ENCODE data around the gene TCF7L1.
A peak's percentile ranks its signal among the peaks of the same experiment; 100 is the strongest.

Gene TCF7L1

DNA sequence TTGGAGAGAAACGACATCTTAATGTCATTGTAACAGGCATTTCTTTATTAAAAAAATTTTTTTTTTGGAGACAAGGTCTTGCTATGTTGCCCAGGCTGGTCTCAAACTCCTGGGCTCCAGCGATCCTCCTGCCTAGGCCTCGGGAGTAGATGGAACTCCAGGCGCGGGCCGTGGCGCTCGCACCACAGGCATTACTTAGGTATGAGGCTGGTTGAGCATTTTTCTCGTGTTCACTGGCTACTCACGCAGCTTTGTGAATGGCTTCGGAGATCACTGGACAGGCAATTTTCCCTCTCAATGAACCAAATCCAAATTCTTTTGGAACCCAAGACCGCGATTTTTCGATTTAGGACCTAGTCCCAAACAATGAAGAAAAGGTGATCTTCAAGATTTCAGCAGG lies 795 bp upstream of the TCF7L1 start:
- no peak for TF ChIP-seq CSRNP3 (CRISPR knock-in tag; IDR thresholded peaks at IDR 0.05)
- peak; percentile 26 for ATAC-seq

DNA sequence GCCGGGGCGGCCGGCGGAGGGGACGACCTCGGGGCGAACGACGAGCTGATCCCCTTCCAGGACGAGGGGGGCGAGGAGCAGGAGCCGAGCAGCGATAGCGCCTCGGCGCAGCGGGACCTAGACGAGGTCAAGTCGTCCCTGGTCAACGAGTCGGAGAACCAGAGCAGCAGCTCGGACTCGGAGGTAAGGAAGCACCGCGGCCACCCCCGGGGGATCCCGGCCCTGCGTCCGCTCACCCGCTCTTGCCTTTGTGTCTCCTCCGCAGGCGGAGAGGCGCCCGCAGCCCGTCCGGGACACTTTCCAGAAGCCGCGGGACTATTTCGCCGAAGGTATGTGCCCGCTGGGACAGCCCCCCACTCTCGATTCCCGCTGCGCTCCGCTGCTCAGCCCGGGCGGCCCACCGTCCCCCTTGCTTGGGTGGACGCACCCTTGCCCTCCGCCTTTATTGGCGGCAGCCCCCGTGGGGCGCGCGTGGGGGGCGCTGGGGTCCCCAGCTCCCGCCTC lies 611 bp downstream of the TCF7L1 start:
- ATAC-seq: peak; percentile 26
- no peak for TF ChIP-seq ZNF8 (CRISPR knock-in tag; IDR thresholded peaks at IDR 0.05)
- TF ChIP-seq, protein P1, sequence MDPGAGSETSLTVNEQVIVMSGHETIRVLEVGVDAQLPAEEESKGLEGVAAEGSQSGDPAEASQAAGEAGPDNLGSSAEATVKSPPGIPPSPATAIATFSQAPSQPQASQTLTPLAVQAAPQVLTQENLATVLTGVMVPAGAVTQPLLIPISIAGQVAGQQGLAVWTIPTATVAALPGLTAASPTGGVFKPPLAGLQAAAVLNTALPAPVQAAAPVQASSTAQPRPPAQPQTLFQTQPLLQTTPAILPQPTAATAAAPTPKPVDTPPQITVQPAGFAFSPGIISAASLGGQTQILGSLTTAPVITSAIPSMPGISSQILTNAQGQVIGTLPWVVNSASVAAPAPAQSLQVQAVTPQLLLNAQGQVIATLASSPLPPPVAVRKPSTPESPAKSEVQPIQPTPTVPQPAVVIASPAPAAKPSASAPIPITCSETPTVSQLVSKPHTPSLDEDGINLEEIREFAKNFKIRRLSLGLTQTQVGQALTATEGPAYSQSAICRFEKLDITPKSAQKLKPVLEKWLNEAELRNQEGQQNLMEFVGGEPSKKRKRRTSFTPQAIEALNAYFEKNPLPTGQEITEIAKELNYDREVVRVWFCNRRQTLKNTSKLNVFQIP (CRISPR knock-in tag; IDR thresholded peaks at IDR 0.05; ENCODE audit: borderline replicate concordance, low read depth): no peak
- TF ChIP-seq ISL1 (CRISPR knock-in tag; IDR thresholded peaks at IDR 0.05): no peak
- TF ChIP-seq TOX (CRISPR knock-in tag; IDR thresholded peaks at IDR 0.05; ENCODE audit: borderline replicate concordance): no peak
- TF ChIP-seq ZC3H10 (CRISPR knock-in tag; IDR thresholded peaks at IDR 0.05): no peak
- TF ChIP-seq BACH2 (CRISPR knock-in tag; IDR thresholded peaks at IDR 0.05; ENCODE audit: borderline replicate concordance): no peak
- no peak for TF ChIP-seq ARNTL (CRISPR knock-in tag; IDR thresholded peaks at IDR 0.05; ENCODE audit: borderline replicate concordance, low read depth)
- TF ChIP-seq GLIS3 (CRISPR knock-in tag; IDR thresholded peaks at IDR 0.05): no peak
- TF ChIP-seq ZFP3 (CRISPR knock-in tag; IDR thresholded peaks at IDR 0.05): no peak
- no peak for TF ChIP-seq SNAI2 (CRISPR knock-in tag; IDR thresholded peaks at IDR 0.05)
- no peak for TF ChIP-seq TCF4 (CRISPR knock-in tag; IDR thresholded peaks at IDR 0.05; ENCODE audit: borderline replicate concordance)
- TF ChIP-seq CREB5 (CRISPR knock-in tag; IDR thresholded peaks at IDR 0.05; ENCODE audit: low read depth): no peak
- no peak for TF ChIP-seq RARB (CRISPR knock-in tag; IDR thresholded peaks at IDR 0.05)
- TF ChIP-seq TSHZ2 (CRISPR knock-in tag; IDR thresholded peaks at IDR 0.05): no peak
- TF ChIP-seq PPARA (CRISPR knock-in tag; IDR thresholded peaks at IDR 0.05; ENCODE audit: borderline replicate concordance): no peak

GRCh38 chr2:85134255-85134895 lies 1.2 kb downstream of the TCF7L1 start:
- ATAC-seq: no peak
- TF ChIP-seq RARB (CRISPR knock-in tag; IDR thresholded peaks at IDR 0.05) (no peak), BACH2 (CRISPR knock-in tag; IDR thresholded peaks at IDR 0.05; ENCODE audit: borderline replicate concordance) (no peak), GLIS3 (CRISPR knock-in tag; IDR thresholded peaks at IDR 0.05) (no peak), CREB5 (CRISPR knock-in tag; IDR thresholded peaks at IDR 0.05; ENCODE audit: low read depth) (no peak), TOX (CRISPR knock-in tag; IDR thresholded peaks at IDR 0.05; ENCODE audit: borderline replicate concordance) (no peak), TSHZ2 (CRISPR knock-in tag; IDR thresholded peaks at IDR 0.05) (no peak), ZNF565 (CRISPR knock-in tag; conservative IDR thresholded peaks at IDR 0.05; ENCODE audit: low read depth) (no peak), TCF4 (CRISPR knock-in tag; IDR thresholded peaks at IDR 0.05; ENCODE audit: borderline replicate concordance) (no peak), CSDC2 (CRISPR knock-in tag; IDR thresholded peaks at IDR 0.05) (no peak), OSR1 (CRISPR knock-in tag; IDR thresholded peaks at IDR 0.05) (no peak), CSRNP3 (CRISPR knock-in tag; IDR thresholded peaks at IDR 0.05) (no peak), ZC3H10 (CRISPR knock-in tag; IDR thresholded peaks at IDR 0.05) (no peak), ARNTL (CRISPR knock-in tag; IDR thresholded peaks at IDR 0.05; ENCODE audit: borderline replicate concordance, low read depth) (no peak), PATZ1 (CRISPR knock-in tag; IDR thresholded peaks at IDR 0.05; ENCODE audit: borderline replicate concordance) (no peak)

Measured in SK-N-SH treated with all-trans-retinoic acid at 6 μM for 48 hours (cell line).